Activated CD4-positive, CD25-positive, alpha-beta regulatory T cell (primary cell): ENCODE results near the gene VGLL4.

Experiments used
- DNase-seq, 4 experiments: peaks; one replicate each; lab custom pipeline; 2025; lab: John Stamatoyannopoulos, UW

The VGLL4 gene

DNA sequence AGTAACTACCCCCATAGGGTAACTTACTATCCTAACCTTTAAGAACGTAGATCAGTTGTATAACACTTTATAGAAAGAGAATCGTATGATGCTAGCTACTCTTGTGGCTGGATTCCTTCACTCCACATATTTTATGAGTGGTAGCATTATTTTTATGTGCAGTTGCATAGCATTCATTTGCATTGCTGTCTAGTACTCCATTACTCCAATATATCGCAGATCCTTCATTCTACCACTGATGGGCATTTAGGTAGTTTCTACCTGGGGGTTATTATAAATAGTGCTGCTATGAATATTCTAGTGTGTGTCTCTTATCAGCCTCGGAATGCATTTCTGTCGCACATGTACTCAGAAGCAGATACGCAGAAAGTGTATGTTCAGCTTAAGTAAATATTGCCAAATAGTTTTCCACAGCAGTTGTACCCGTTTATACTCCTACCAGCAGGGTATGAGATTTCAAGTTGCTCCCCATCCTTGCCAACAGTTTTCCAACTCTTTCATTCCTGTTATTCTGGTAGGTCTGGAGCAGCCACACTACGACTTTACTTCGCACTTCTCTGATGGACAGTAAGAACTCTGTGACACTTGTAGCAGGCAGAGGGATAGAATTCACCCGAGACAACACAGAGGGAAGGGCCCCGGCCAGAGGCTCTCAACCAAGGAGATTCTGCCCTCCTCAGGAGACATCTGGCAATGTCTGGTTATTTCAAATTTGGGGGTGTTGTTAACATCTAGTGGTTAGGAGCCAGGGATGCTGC, 9.8 kb upstream of the VGLL4 start:
- DNase-seq, result no peak

DNA sequence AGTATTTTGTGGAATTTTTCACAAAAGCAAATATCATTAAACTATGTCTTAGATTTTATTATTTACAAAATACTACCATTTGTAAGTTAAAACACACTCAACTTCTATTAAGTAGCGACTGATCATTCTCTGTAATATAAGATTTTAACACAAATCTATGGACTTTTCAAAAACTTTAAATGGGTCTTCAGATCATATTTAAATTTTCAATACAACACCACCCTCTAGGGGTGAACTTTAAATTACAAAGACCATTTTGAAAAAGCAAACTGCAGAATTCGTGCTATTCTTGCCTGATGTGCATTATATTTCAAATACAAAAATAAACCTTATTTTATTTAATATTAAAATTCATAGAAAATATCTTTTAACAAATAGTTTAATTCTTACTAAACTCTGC, 8.2 kb upstream of the VGLL4 start:
- no peak for DNase-seq

- no peak for DNase-seq
These were observed 7.8 kb upstream of the VGLL4 start for GRCh38 chr3:11651477-11651876.

DNA sequence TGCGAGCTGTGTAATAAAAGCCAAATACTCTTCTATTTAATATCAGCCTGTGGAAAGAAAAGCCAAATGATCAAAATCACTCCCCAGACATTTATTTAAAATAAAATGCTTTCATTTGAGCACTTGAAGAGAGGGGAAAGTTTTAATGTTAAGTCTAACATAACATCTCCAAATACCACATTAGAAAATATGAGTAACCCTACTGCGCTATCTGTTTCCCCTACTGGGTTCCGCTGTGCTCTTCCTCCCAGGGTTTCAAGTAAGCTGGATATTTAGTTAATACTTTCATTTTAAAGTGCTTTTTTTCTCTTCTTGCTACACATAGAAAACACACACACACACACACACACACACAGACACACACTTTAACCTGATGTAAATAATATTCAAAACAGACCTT, 6.7 kb upstream of the VGLL4 start:
- DNase-seq, result no peak

DNA sequence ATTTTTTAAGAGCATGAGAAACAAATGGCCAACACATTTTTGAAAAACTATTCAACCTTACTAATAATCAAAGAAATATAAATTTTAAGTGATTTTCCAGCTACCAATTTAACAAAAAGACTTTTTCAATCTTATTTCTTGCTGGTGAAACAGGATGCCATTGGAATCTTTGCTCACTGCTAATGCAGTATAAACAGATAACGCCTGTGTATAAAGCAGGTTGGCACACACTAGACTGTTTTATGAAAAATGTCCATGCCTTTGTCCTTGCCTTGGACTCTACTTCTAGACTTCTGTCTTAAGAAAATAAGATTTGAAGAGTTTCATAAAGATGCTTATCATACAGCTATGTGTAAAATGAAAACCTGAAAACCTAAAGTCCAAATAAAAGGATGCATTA, 5.0 kb upstream of the VGLL4 start:
- DNase-seq, result no peak

- DNase-seq, result no peak
These were observed 513 bp downstream of the VGLL4 start for GRCh38 chr3:11643201-11643603.

DNA sequence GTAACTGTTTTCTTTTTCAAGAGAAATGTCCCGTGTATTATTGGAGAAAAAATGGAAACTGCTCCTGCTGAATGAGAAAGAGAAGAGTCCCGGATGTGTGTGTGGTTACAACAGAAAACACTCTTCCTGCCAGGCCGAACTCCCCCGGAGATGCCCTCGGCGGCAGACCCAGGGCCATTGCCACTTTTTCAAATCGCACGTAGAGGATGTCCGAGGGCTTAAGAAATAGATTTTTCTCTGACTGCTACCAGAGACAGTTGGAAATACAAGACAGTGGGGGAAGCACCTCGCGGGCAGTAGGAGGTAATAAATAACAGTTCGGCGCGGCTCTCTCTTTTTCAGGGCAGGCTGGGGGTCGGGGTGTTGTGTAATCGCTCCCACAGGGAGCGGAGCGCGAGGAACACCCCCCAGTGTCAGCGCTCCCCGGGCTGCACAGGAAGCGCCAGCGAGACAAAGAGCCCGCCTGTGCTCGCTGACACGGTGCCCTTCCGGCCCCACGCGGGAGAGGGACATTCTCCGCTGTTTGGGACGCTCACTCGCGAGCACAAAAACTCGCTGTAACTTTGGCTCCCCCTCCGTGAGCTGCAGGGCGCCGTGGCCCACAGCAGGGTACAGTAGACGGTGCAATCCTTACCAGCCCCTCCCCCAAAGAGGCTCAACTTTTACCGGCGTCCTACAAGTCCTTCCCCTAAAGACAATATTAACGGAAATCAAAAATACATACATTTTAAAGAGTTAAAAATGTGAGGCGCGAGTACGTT, 1.1 kb downstream of the VGLL4 start:
- DNase-seq, result peak; percentile 17 to 52 (median 36)

DNA sequence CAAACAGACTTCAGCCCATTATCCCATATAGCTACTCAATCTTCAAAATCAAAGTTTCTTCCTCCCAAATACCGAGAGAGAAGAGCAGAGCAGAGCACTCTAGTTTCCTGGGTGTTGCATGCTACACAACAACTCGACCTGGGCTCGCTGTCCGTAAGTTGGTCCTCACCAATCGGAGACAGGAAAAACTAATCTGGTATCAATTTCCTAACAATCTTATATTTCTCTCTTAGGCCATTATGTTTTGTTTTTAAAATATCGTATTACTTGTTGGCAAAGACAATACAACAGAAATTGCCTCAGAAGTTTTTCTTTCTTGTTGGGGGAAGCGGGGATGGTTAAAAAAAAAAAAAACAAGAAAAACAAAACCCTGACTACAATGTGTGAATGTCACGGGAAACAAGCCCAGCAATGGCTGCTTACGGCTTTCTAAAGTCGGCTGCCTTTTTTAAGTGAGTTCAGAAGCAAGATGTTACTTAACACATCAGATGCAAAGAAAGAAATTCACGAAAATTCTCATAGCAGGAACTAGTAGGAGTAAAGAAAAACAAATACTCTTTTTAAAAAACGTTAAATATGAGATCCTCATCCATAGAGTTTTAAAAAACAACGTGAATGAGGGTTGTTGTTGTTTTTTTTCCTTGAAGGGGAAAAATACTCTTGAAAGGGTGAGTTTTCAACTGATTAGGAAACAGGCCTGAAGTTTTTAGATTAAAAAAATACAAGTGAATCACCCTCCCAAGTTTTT, 1.9 kb downstream of the VGLL4 start:
- DNase-seq, result no peak

GRCh38 chr3:11641316-11641682, 2.4 kb downstream of the VGLL4 start:
- DNase-seq, result no peak

- DNase-seq, result no peak
These were observed 3.6 kb downstream of the VGLL4 start for GRCh38 chr3:11640009-11640673.

DNA sequence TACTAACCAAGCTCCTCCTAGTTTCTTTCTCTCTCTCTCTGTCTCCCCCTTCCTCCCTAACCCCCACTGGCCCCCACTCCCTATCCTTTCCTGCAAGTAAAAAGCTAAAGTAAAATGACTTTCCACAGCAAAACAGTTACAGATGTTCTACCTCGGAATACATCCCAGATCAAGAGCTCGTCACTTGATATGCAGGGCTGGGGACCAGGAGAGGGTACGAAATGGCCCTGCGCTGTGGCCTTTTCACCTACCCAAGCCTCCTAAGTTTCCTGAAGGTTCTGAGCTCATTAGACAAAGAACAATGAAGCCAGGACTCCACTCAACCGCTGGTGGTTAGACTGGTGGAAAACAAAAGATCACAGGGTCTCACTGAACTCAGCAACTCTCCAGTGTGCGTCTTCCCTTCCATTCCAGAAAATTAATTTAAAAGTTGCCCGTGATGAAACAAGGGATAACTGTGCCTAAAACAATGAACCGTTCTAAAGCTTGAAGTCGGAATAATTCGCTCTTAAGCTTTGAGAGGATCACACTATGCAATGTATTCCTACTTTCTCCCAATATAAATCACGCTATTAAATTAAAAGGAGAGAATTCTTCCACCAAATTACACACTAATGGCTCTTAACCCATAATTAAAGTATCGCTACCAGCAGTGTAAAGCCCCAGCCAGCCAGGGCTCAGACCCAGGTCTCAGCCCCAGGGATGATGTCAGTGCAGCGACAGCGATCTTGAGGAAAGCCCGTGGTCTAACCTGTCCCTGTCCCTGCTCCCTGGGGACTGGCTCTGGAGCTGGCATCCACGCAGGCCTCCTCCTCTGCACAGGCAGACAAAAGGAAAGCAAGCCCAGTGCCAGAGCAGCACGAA, 5.0 kb downstream of the VGLL4 start:
- DNase-seq, result no peak

DNA sequence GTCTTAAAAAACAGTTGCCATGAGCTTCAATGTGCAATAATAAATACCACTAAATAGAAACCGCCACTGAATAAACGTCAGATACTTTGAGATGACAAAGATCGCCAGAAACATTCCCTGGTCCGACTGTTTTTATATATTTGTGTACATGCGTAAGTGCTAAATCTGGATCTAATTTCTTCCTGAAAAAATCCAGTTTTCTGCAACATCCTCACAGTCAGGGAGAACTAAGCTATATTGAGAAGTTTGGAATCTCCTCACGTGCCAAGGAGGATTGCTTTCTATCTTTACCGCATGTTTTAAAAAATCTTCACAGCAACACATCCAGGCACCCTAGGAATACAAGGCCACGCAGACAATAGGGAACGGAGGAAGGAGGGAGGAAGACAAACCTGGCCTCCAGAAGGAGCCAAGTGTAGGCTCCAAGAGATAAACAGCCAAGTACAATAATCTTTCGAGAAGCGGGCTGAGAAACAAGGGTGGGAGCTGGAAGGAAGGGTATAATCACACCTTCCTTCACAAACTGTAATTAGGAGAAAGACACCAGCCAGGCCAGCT, 5.7 kb downstream of the VGLL4 start:
- DNase-seq, result no peak

- no peak for DNase-seq
These were observed 7.3 kb downstream of the VGLL4 start for GRCh38 chr3:11636394-11636770.

DNA sequence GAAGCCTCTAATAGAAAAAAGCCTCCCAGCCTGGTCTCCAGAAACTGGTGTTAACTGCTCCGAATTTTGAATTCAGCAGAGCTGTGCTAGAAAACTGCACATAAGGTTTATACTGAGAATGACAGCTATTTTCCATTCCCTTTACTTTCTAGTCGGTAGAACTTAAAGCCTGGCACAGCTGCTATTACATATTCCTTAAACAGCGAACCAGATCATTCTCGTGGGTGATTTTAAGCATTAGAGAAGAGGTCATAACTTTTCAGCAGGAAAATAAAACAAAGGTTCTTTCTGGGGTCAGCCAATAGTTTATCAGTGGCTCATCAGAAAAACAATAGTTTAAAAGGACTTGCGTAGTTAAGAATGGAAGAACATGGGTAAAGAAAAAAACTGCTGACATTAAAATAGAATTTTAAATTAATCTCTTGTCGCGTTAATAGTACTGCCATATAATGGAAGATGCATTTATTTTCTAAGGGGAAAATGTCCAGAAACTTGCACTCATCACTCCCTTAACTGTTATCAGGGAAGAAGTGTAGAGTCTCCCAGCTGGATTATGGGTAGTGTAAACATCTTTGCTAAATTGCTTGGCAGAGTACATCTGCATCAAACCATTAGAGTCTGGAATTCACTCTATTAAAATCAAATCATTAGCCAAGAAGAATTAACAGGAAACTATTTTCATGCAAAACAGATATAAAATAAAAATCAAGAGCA, 7.9 kb downstream of the VGLL4 start:
- no peak for DNase-seq

DNA sequence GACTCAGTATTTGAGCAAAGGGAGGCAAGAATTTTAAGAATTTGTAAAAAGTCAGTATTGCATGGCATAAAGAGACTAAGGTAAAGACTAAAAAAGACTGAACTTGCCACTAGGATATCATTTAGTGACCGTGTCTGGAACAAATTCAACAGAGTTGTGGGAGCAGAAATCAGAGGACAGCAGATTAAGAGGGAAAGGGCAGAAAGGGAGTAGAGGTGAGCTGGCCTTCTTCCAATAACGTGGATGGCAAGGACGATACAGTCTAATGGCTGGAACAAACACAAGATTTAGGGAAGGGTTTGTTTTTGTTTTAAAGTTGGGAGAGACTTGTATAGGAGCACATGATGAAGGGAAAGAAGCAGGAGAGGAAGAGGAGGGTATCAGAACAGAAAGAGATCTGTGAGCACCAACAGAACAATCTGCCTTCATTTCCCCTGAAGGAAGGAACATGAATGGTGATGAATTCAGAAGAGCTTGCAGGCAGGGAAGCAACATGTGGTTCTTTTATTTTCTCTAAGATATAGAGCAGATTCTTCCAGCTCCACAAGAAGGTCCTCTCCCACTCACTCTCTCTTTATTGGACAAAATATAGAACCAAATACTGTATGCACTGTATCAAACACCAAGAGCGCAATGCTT, 8.6 kb downstream of the VGLL4 start:
- DNase-seq, result no peak

DNA sequence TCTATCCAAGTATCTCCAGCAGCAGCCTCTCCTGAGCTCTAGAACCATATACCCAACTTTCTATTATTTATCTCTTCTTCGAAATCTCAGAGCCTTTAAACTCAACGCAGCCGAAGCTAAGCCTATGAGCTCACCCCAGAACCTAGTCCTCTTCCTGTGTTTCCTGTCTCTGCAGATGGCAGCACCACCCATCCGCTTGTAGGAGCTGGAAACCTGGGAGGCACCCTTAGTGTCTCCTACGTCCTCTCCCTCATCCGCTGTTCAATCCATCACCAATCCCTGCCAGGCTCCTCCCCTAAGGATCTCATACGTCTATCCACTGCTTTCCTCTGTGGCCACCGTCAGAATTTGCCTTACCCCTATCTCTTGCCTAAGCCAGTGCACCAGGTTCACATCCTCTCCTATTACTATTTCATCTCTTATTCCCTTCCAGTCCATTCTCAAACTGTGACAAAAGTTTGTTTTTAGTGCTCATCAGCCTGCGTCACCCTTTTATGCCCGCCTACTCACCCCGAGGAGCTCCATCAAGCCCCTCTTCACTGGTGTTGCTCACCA, 9.6 kb downstream of the VGLL4 start:
- DNase-seq, result no peak

- DNase-seq, result no peak
These were observed 10.7 kb downstream of the VGLL4 start for GRCh38 chr3:11632966-11633365.

- DNase-seq, result no peak
These were observed 11.2 kb downstream of the VGLL4 start for GRCh38 chr3:11632564-11632963.

GRCh38 chr3:11631820-11632219, 11.9 kb downstream of the VGLL4 start:
- DNase-seq, result no peak

- no peak for DNase-seq
These were observed 14.0 kb downstream of the VGLL4 start for GRCh38 chr3:11629716-11630115.
